HFF-Myc (cell line): Measurements from ENCODE around the gene TPP2.

Experiments
- DNase-seq: peaks from one replicate; pipeline ENCODE4 v3.0.0-alpha.2; 2011; ENCODE audit warnings: low read depth; ENCODE audit errors: extremely low read depth
- H3K4me3 ChIP-seq: replicated peaks from 2 replicates; pipeline ENCODE4 v1.5.1; 2011; ENCODE audit warnings: low read depth, mild to moderate bottlenecking, control low read depth, low read length
- TF ChIP-seq, protein P1 (sequence below): IDR thresholded peaks from 2 replicates; pipeline ENCODE4 v1.5.1; 2012; ENCODE audit warnings: mild to moderate bottlenecking, low read depth, low read length, control low read depth; ENCODE audit errors: missing control alignments

Gene TPP2

DNA sequence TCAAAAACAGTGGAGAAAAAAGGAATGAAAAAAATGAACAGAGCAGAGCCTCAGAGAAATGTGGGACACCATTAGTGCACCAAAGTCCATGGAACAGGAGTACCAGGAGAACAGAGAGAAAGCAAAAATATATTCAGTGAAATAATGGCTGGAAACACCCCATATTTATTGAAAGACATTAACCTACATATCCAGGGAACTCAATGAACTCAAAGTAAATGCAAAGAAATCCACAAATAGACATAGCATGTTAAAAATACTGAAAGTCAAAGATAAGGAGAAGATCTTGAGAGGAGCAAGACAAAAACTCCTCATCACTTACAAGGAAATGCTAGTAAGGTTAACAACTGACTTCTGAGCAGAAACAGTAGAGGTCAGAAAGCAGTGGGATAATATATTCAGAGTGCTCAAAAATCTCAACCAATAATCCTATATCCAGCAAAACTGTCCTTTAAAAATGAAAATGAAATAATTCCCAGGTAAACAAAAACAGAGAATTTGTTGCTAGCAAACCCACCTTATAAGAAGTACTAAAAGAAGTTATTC is 62.5 kb downstream of the TPP2 start:
- TF ChIP-seq, protein P1, sequence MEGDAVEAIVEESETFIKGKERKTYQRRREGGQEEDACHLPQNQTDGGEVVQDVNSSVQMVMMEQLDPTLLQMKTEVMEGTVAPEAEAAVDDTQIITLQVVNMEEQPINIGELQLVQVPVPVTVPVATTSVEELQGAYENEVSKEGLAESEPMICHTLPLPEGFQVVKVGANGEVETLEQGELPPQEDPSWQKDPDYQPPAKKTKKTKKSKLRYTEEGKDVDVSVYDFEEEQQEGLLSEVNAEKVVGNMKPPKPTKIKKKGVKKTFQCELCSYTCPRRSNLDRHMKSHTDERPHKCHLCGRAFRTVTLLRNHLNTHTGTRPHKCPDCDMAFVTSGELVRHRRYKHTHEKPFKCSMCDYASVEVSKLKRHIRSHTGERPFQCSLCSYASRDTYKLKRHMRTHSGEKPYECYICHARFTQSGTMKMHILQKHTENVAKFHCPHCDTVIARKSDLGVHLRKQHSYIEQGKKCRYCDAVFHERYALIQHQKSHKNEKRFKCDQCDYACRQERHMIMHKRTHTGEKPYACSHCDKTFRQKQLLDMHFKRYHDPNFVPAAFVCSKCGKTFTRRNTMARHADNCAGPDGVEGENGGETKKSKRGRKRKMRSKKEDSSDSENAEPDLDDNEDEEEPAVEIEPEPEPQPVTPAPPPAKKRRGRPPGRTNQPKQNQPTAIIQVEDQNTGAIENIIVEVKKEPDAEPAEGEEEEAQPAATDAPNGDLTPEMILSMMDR = no peak
- DNase-seq = no peak

DNA sequence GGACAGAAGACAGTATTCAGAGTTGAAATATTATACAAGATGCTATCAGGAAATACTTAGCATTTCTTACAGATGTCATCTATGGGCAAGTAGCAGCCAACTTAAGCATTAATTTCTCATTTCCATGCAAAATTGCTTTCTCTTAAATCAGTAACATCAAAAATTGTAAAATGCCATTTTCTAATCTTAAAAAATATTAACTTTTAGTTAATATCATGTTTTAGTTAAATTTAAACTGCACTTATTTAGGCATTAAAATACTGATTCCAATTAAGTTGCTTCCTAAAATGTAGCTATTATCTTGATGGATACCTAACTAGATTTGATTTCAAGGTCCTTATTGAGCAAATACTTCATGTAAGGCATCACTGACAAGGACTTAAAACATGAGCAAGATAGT is 70.2 kb downstream of the TPP2 start:
- DNase-seq = no peak
- TF ChIP-seq, protein P1 = no peak
- no peak overlapping the region for H3K4me3 ChIP-seq

More for the DNA sequence above, 62.5 kb downstream of the TPP2 start:
- H3K4me3 ChIP-seq = no peak overlapping the region

GRCh38 chr13:102667911-102668310 is 71.1 kb downstream of the TPP2 start:
- TF ChIP-seq, protein P1 = no peak
- DNase-seq = no peak
- no peak overlapping the region for H3K4me3 ChIP-seq

GRCh38 chr13:102670130-102670529 is 73.3 kb downstream of the TPP2 start:
- TF ChIP-seq, protein P1 = no peak
- no peak overlapping the region for H3K4me3 ChIP-seq
- DNase-seq = no peak

GRCh38 chr13:102675115-102675514 is 78.3 kb downstream of the TPP2 start:
- H3K4me3 ChIP-seq = no peak overlapping the region
- no peak for DNase-seq
- TF ChIP-seq, protein P1 = no peak

- no peak for DNase-seq
- TF ChIP-seq, protein P1 = no peak
- no peak overlapping the region for H3K4me3 ChIP-seq
These were observed 80.3 kb downstream of the TPP2 start for GRCh38 chr13:102677122-102677521.
